Measurements from ENCODE around the gene AMMECR1. TPM values are rescaled to one million over a fixed set of nuclear protein-coding genes. Genes with fewer than 3 reads are reported as not detected.

Gene AMMECR1
- total RNA-seq, 1 donor from 2014 or later: 10.1 TPM

GRCh38 chrX:110194977-110195376 is 122.9 kb downstream of the AMMECR1 start:
- no peak for TF ChIP-seq CTCF (IDR thresholded peaks at IDR 0.05)
- Mint-ChIP-seq H3K9me3 (ENCODE audit: unreplicated experiment) (no peaks in the 10 kb centered on the region), H3K27me3 (ENCODE audit: unreplicated experiment) (no peaks in the 10 kb centered on the region), H3K27ac (ENCODE audit: unreplicated experiment) (no peak overlapping the region), H3K4me1 (ENCODE audit: unreplicated experiment) (no peaks in the 10 kb centered on the region), H3K36me3 (ENCODE audit: unreplicated experiment) (peaks cover 2% of the 10 kb centered on the region), H3K4me3 (ENCODE audit: unreplicated experiment) (no peak overlapping the region)
- no peak for DNase-seq (ENCODE audit: extremely low spot score, unreplicated experiment)

GRCh38 chrX:110192516-110192915 is 125.4 kb downstream of the AMMECR1 start:
- H3K4me3 Mint-ChIP-seq (ENCODE audit: unreplicated experiment): no peak overlapping the region
- H3K9me3 Mint-ChIP-seq (ENCODE audit: unreplicated experiment): no peaks in the 10 kb centered on the region
- no peaks in the 10 kb centered on the region for H3K27me3 Mint-ChIP-seq (ENCODE audit: unreplicated experiment)
- peaks cover 4% of the 10 kb centered on the region for H3K36me3 Mint-ChIP-seq (ENCODE audit: unreplicated experiment)
- no peak for DNase-seq (ENCODE audit: extremely low spot score, unreplicated experiment)
- no peak overlapping the region for H3K27ac Mint-ChIP-seq (ENCODE audit: unreplicated experiment)
- no peak for TF ChIP-seq CTCF (IDR thresholded peaks at IDR 0.05)
- H3K4me1 Mint-ChIP-seq (ENCODE audit: unreplicated experiment): peaks cover 5% of the 10 kb centered on the region

GRCh38 chrX:110188701-110189558 is 129.0 kb downstream of the AMMECR1 start:
- Mint-ChIP-seq H3K27me3 (ENCODE audit: unreplicated experiment) (no peaks in the 10 kb centered on the region), H3K4me1 (ENCODE audit: unreplicated experiment) (peaks cover 5% of the 10 kb centered on the region), H3K4me3 (ENCODE audit: unreplicated experiment) (no peak overlapping the region), H3K36me3 (ENCODE audit: unreplicated experiment) (peaks cover 8% of the 10 kb centered on the region), H3K27ac (ENCODE audit: unreplicated experiment) (no peak overlapping the region), H3K9me3 (ENCODE audit: unreplicated experiment) (peaks cover 10% of the 10 kb centered on the region)
- no peak for DNase-seq (ENCODE audit: extremely low spot score, unreplicated experiment)
- TF ChIP-seq CTCF (IDR thresholded peaks at IDR 0.05): no peak

- no peak for TF ChIP-seq CTCF (IDR thresholded peaks at IDR 0.05)
- H3K4me3 Mint-ChIP-seq (ENCODE audit: unreplicated experiment): no peak overlapping the region
- no peak overlapping the region for H3K27ac Mint-ChIP-seq (ENCODE audit: unreplicated experiment)
Observed at GRCh38 chrX:110183314-110183713, 134.6 kb downstream of the AMMECR1 start.

GRCh38 chrX:110182865-110183264 is 135.0 kb downstream of the AMMECR1 start:
- no peak overlapping the region for H3K27ac Mint-ChIP-seq (ENCODE audit: unreplicated experiment)
- peaks cover 20% of the 10 kb centered on the region for H3K4me1 Mint-ChIP-seq (ENCODE audit: unreplicated experiment)
- H3K4me3 Mint-ChIP-seq (ENCODE audit: unreplicated experiment): no peak overlapping the region
- DNase-seq (ENCODE audit: extremely low spot score, unreplicated experiment): no peak
- no peaks in the 10 kb centered on the region for H3K27me3 Mint-ChIP-seq (ENCODE audit: unreplicated experiment)
- H3K36me3 Mint-ChIP-seq (ENCODE audit: unreplicated experiment): peaks cover 6% of the 10 kb centered on the region
- TF ChIP-seq CTCF (IDR thresholded peaks at IDR 0.05): no peak
- peaks cover 10% of the 10 kb centered on the region for H3K9me3 Mint-ChIP-seq (ENCODE audit: unreplicated experiment)

More at GRCh38 chrX:110183314-110183713, 134.6 kb downstream of the AMMECR1 start:
- peaks cover 20% of the 10 kb centered on the region for H3K4me1 Mint-ChIP-seq (ENCODE audit: unreplicated experiment)
- no peak for DNase-seq (ENCODE audit: extremely low spot score, unreplicated experiment)
- peaks cover 10% of the 10 kb centered on the region for H3K9me3 Mint-ChIP-seq (ENCODE audit: unreplicated experiment)
- no peaks in the 10 kb centered on the region for H3K27me3 Mint-ChIP-seq (ENCODE audit: unreplicated experiment)
- H3K36me3 Mint-ChIP-seq (ENCODE audit: unreplicated experiment): peaks cover 8% of the 10 kb centered on the region
